HG03097 (cell line): ENCODE measurements around the gene TSPAN2.
A peak's percentile ranks its signal among the peaks of the same experiment; 100 is the strongest.

ENCODE experiments used
- ATAC-seq: cut with Tn5 transposase; IDR thresholded peaks from one replicate; pipeline ENCODE4 v1.9.1; 2021; ENCODE audit not compliant: unreplicated experiment, low FRiP score

Gene TSPAN2

GRCh38 chr1:115115521-115116161 lies 26.3 kb upstream of the TSPAN2 start:
- ATAC-seq, result no peak

- no peak for ATAC-seq
These were observed 25.0 kb upstream of the TSPAN2 start for GRCh38 chr1:115114308-115114707.

- ATAC-seq, result no peak
These were observed 24.5 kb upstream of the TSPAN2 start for GRCh38 chr1:115113766-115114165.

- ATAC-seq, result no peak
These were observed 23.4 kb upstream of the TSPAN2 start for GRCh38 chr1:115112496-115113375.

- ATAC-seq, result no peak
These were observed 18.4 kb upstream of the TSPAN2 start for GRCh38 chr1:115107516-115108260.

GRCh38 chr1:115105831-115106230 lies 16.5 kb upstream of the TSPAN2 start:
- no peak for ATAC-seq

GRCh38 chr1:115099693-115100050 lies 10.4 kb upstream of the TSPAN2 start:
- no peak for ATAC-seq

GRCh38 chr1:115098979-115099692 lies 9.8 kb upstream of the TSPAN2 start:
- ATAC-seq, result peak; percentile 94

- no peak for ATAC-seq
These were observed 2.9 kb upstream of the TSPAN2 start for GRCh38 chr1:115092175-115092574.

GRCh38 chr1:115091572-115091971 lies 2.3 kb upstream of the TSPAN2 start:
- ATAC-seq, result no peak

GRCh38 chr1:115090956-115091355 lies 1.7 kb upstream of the TSPAN2 start:
- no peak for ATAC-seq

GRCh38 chr1:115090540-115090939 lies 1.2 kb upstream of the TSPAN2 start:
- no peak for ATAC-seq

- no peak for ATAC-seq
These were observed 835 bp upstream of the TSPAN2 start for GRCh38 chr1:115090186-115090490.

- ATAC-seq, result no peak
These were observed 358 bp downstream of the TSPAN2 start for GRCh38 chr1:115088871-115089419.

GRCh38 chr1:115088115-115088778 lies 1.1 kb downstream of the TSPAN2 start:
- ATAC-seq, result no peak

GRCh38 chr1:115086176-115086830 lies 3.0 kb downstream of the TSPAN2 start:
- ATAC-seq, result no peak

- ATAC-seq, result no peak
These were observed 4.3 kb downstream of the TSPAN2 start for GRCh38 chr1:115084902-115085511.

GRCh38 chr1:115082949-115083348 lies 6.4 kb downstream of the TSPAN2 start:
- ATAC-seq, result no peak

GRCh38 chr1:115078708-115079107 lies 10.6 kb downstream of the TSPAN2 start:
- ATAC-seq, result no peak
